Measurements from ENCODE around the gene NPAT. TPM values are rescaled to one million over a fixed set of nuclear protein-coding genes. Genes with fewer than 3 reads are reported as not detected.

Gene NPAT
- total RNA-seq, 1 experiment from 2014 or later: 14.9 TPM

- ATAC-seq: no peak
- Histone ChIP-seq H3K36me3 (ENCODE audit: control insufficient read depth in 1 of 2, insufficient read depth in 2 of 2, low read length in 2 of 2) (peaks cover 1 to 29% of the 10 kb centered on the region in 2 experiments; a peak in 3 of 4 replicates), H3K79me2 (ENCODE audit: insufficient read depth, low read length) (peaks cover 74% of the 10 kb centered on the region)
Measured at GRCh38 chr11:108203075-108203474, 19.4 kb downstream of the NPAT start.

GRCh38 chr11:108199446-108200321, 22.8 kb downstream of the NPAT start:
- RAD21 ChIA-PET (ENCODE audit: low non-redundant PET in 1 of 2, low total read pairs in 2 of 2, uncharacterized antibody in 2 of 2, unreplicated experiment in 2 of 2): no interaction called here
- TF ChIP-seq SRF (IDR thresholded peaks at IDR 0.05; ENCODE audit: low read depth) (no peak), CEBPB (IDR thresholded peaks at IDR 0.05; ENCODE audit: low read depth) (no peak), EZH2 (IDR thresholded peaks at IDR 0.05) (no peak), EGR1 (IDR thresholded peaks at IDR 0.05; ENCODE audit: low read depth) (peak; percentile 32; the same call in 1 of the 2 replicates), CTCF (IDR thresholded peaks at IDR 0.05 in 2 of 3, conservative IDR thresholded peaks at IDR 0.05 in 1 of 3; ENCODE audit: borderline replicate concordance in 1 of 3, insufficient read depth in 1 of 3, low read depth in 2 of 3, low read length in 2 of 3) (no peak), ATF3 (IDR thresholded peaks at IDR 0.05) (no peak), REST (IDR thresholded peaks at IDR 0.05; ENCODE audit: low read depth) (no peak), MAX (IDR thresholded peaks at IDR 0.05) (no peak)
- no peak overlapping the region for H2AFZ ChIP-seq (ENCODE audit: low read depth, low read length, poor library complexity, severe bottlenecking)
- ATAC-seq (no peak), DNase-seq (ENCODE audit: low read depth, low spot score) (no peak)
- CTCF ChIA-PET: no interaction called here
- no peak overlapping the region for H3K4me3 ChIP-seq (replicated peaks in 1 of 2; ENCODE audit: low read depth in 1 of 2, low read length in 2 of 2)
- H4K20me1 ChIP-seq (ENCODE audit: insufficient read depth): no peaks in the 10 kb centered on the region
- POLR2A ChIA-PET: no interaction called here
- peaks cover 0 to 10% of the 10 kb centered on the region in 2 experiments; a peak in 1 of 4 replicates for H3K4me1 ChIP-seq (ENCODE audit: control insufficient read depth in 1 of 2, insufficient read depth in 2 of 2, low read length in 2 of 2)
- H3K27ac ChIP-seq (ENCODE audit: low read depth, low read length): no peak overlapping the region
- no TSS peak for BruUV-seq (replicated peaks)
- intact Hi-C loops (cut with micrococcal nuclease): no loop called here
- H3K79me2 ChIP-seq (ENCODE audit: insufficient read depth, low read length): peaks cover 55% of the 10 kb centered on the region
- peaks cover 9 to 17% of the 10 kb centered on the region in 2 experiments for H3K36me3 ChIP-seq (ENCODE audit: control insufficient read depth in 1 of 2, insufficient read depth in 2 of 2, low read length in 2 of 2)
- no peaks in the 10 kb centered on the region for H3K9me3 ChIP-seq (ENCODE audit: control insufficient read depth in 1 of 2, insufficient read depth in 1 of 2, low read depth in 1 of 2, low read length in 2 of 2)
- H3K9ac ChIP-seq (ENCODE audit: low read length): no peak overlapping the region
- no peaks in the 10 kb centered on the region for H3K27me3 ChIP-seq (ENCODE audit: insufficient read depth, low read length)
- no peaks in the 10 kb centered on the region for H3K9me2 ChIP-seq (ENCODE audit: insufficient read depth)
- H3K4me2 ChIP-seq (ENCODE audit: low read length): no peak overlapping the region

More at GRCh38 chr11:108203075-108203474, 19.4 kb downstream of the NPAT start:
- intact Hi-C loops (cut with micrococcal nuclease): no loop called here
- no peak for TF ChIP-seq CEBPB (IDR thresholded peaks at IDR 0.05; ENCODE audit: low read depth)
- TF ChIP-seq RAD21 (IDR thresholded peaks at IDR 0.05; ENCODE audit: low read depth): no peak
- TF ChIP-seq ATF3 (IDR thresholded peaks at IDR 0.05): no peak
- TF ChIP-seq SIN3A (IDR thresholded peaks at IDR 0.05; ENCODE audit: low read depth): no peak
- TF ChIP-seq ZNF274 (IDR thresholded peaks at IDR 0.05; ENCODE audit: low read depth, low read length): no peak
- no peak for TF ChIP-seq TCF7L2 (IDR thresholded peaks at IDR 0.05; ENCODE audit: borderline replicate concordance, extremely low read depth, insufficient read depth, insufficient read length)
- DNase-seq (ENCODE audit: low read depth, low spot score): no peak
- H2AFZ ChIP-seq (ENCODE audit: low read depth, low read length, poor library complexity, severe bottlenecking): no peak overlapping the region
- no peaks in the 10 kb centered on the region for H3K9me2 ChIP-seq (ENCODE audit: insufficient read depth)
- H3K4me1 ChIP-seq (ENCODE audit: control insufficient read depth in 1 of 2, insufficient read depth in 2 of 2, low read length in 2 of 2): peaks cover 0 to 10% of the 10 kb centered on the region in 2 experiments; a peak in 1 of 4 replicates
- H3K27me3 ChIP-seq (ENCODE audit: insufficient read depth, low read length): no peaks in the 10 kb centered on the region
- no peak overlapping the region for H3K4me2 ChIP-seq (ENCODE audit: low read length)
- no peak overlapping the region for H3K9ac ChIP-seq (ENCODE audit: low read length)
- BruUV-seq (replicated peaks): no TSS peak
- ChIA-PET CTCF (no interaction called here), RAD21 (ENCODE audit: low non-redundant PET in 1 of 2, low total read pairs in 2 of 2, uncharacterized antibody in 2 of 2, unreplicated experiment in 2 of 2) (no interaction called here), POLR2A (no interaction called here)
- no peak overlapping the region for H3K27ac ChIP-seq (ENCODE audit: low read depth, low read length)
- H3K9me3 ChIP-seq (ENCODE audit: control insufficient read depth in 1 of 2, insufficient read depth in 1 of 2, low read depth in 1 of 2, low read length in 2 of 2): 0 out of 4 replicates have a peak, but pooled peaks cover 0 to 5% of the 10 kb centered on the region in 2 experiments
- H4K20me1 ChIP-seq (ENCODE audit: insufficient read depth): no peaks in the 10 kb centered on the region
- H3K4me3 ChIP-seq (replicated peaks in 1 of 2; ENCODE audit: low read depth in 1 of 2, low read length in 2 of 2): no peak overlapping the region
